Right forelimb (tissue), 1 donor: ENCODE measurements around the gene PDE8B.

ENCODE experiments used
- DNase-seq: peaks from one replicate; pipeline ENCODE4 v3.0.0-alpha.2; 2018

PDE8B gene

GRCh38 chr5:77231471-77232138 lies 21.1 kb downstream of the PDE8B start:
- no peak for DNase-seq

- DNase-seq, result no peak
Observed at GRCh38 chr5:77232574-77233358, 22.3 kb downstream of the PDE8B start.

GRCh38 chr5:77235846-77236721 lies 25.6 kb downstream of the PDE8B start:
- no peak for DNase-seq

DNA sequence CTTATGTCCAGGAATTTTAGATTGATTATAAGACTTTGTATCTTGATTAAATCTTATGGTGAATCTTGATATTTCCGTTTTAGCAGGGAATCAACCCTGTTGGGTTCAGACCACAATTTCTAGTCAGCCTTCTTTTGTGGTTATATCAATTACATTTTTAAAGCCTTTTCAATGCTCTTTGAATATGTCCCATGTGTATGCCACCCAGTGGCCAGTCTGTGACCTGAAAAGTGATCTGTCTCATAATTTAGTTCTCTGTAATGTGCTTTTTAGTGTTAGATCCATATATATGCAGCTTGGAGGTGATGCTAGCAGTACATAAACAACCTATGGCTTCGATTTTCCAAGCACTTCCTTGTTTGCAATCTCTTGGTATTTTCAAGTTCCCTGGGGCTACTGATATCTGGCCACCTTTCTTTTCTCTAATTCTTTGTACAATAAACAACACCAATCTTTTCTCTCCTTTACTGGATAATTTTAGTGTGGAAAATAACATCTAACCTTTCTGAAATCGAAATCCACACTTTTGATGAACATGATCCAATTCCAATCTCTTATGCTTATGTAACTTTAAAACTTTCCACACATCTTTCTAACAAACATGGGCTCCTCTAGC lies 28.8 kb downstream of the PDE8B start:
- no peak for DNase-seq

GRCh38 chr5:77241444-77241843 lies 31.0 kb downstream of the PDE8B start:
- no peak for DNase-seq

DNA sequence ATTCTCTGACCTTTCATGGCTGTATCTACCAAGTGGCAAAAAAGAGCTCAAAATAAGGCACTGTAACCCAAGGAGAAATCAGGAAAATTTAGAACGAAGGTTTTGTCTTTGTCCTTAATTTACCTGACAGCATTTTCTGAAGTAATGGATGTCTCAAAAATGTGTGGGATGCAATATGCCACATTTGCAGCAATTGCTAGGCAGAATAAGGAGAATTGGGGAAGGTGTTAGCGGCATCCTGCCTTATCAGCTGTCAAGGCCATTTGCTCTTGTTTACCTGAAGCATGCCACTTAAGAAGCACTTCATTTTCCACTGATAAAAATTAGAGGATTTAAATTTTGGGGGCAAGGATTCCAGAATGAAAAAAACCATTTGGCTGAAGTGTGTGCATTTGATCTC lies 39.0 kb downstream of the PDE8B start:
- no peak for DNase-seq

- no peak for DNase-seq
Observed at GRCh38 chr5:77250021-77250420, 39.5 kb downstream of the PDE8B start.

GRCh38 chr5:77251921-77252320 lies 41.4 kb downstream of the PDE8B start:
- DNase-seq, result no peak

GRCh38 chr5:77255617-77256016 lies 45.1 kb downstream of the PDE8B start:
- DNase-seq, result no peak

DNA sequence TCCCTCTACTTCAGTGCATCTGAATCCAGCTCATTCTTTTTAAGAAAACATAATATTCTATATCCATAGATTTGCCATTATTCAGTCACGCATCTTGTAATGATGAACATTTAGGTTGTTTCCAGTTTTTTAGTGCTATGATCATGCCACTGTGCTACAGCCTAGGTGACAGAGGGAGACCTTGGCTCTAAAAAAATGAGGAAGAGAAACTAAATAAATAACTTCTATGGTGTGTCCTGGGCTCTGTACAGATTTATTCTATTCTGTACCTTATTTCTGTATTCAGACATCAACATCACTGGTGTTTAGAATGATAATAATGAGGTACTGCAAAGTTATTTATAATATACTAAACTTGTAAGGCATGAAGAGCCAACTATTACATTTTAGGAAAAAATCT lies 45.9 kb downstream of the PDE8B start:
- no peak for DNase-seq

GRCh38 chr5:77258652-77259051 lies 48.2 kb downstream of the PDE8B start:
- no peak for DNase-seq

DNA sequence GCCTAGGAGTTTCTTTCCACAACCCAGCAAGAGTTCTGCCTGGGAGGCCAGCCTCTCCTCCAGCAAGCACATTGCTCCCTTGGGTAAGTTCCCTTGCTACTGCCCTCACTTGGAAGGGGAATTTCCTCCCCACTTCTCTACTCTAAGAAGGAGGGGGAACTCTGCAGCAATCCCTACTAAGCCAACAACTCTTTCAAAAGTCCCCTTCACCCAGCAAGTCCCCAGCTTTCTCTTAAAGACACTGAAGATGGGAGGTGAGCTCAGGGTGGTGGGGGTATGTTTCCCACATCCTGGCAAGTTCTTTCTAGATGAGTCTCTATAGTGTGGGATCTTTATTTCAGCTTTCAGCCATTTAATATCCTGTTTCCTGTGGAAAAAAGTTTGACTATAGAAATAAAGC lies 49.0 kb downstream of the PDE8B start:
- no peak for DNase-seq

DNA sequence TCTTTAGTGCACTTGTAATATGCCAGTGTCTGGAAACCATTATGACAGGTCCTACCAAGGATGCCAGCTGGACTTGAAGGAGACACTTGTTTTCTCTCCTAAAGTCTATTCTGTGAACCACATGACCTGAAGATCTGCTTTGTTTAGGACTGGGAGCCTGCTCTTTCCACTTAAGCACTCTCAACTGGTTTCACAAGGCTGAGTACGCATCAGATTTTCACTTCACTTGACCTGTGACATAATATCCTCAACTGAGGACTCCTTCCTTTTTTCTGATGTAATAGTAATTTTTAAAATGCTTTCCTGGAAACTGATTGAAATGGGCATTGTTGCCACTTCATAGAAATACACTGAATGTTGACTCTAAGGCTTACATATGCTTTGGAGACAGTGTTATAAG lies 52.2 kb downstream of the PDE8B start:
- DNase-seq, result no peak

GRCh38 chr5:77266291-77266690 lies 55.8 kb downstream of the PDE8B start:
- no peak for DNase-seq

DNA sequence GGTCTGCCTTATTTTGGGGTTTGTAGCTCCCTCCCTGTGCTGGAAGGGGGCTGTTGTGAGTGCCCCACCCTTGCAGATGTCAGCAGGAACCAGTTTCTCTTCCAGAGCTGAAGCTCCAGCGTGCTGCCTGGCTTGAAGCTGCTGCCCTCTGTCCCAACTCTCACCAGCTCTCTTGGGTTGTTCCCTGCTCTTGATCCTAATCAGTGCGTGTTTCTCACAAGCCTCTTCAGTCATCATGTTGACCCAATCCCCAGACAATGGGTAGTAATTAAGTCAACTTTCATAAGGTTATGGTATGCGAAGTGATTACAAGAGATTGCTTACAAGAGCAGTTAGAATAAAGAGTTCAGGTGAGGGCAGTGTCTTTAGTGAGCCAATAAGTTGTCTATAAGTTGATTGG lies 57.0 kb downstream of the PDE8B start:
- no peak for DNase-seq

DNA sequence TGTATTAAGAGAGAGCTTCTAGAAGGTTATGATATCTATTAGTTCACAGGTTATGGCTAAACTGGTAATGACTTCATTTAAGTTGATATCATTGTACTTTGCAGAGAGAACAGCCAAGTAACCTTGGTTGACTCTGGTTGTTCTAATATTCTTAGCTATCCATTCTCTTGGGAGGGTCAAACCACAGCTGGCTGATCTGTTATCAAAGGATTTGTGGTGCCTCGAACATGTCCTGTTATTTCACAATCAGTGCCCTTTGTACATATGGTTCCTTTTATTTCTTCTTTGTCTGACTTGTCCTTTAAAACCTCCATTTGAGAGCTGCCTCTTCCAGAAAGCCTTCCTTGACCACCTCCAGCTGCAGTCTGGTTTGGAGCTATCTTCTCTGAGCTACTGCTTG lies 61.7 kb downstream of the PDE8B start:
- DNase-seq, result no peak

- no peak for DNase-seq
Observed at GRCh38 chr5:77277759-77278158, 67.3 kb downstream of the PDE8B start.

DNA sequence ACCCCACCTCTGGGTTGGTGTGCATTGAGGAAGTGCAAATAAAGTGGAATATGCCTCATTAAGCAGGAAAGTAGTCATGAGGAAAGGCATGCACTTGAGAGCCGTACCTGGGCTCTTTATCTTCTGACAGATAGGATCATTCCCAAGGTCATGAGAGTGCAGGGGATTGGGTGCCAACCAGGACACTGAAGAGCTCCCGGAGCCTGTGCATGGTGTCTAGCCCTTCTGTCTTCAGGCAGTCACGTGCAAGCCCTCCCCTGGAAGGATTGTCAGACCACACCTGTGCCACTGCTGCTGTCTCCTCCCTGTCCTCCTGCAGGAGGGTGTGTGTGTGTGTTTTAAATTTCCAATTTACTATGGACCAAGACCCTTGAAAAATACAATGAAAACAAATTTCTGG lies 69.6 kb downstream of the PDE8B start:
- no peak for DNase-seq

- DNase-seq, result no peak
Observed at GRCh38 chr5:77281969-77282336, 71.5 kb downstream of the PDE8B start.

GRCh38 chr5:77282337-77283027 lies 72.0 kb downstream of the PDE8B start:
- DNase-seq, result no peak

- no peak for DNase-seq
Observed at GRCh38 chr5:77285251-77285841, 74.9 kb downstream of the PDE8B start.
